OCI-LY1 (cell line): ENCODE measurements around the gene SPDYE11.
"Not testable (repeated sequence)": the region's sequence is repeated elsewhere in the genome, so short reads cannot be mapped to it uniquely, and the experiment has no call there.

Experiments
- EZH2 ChIP-seq: fragments of 200-600 bp; sonication (generic), shearing (Covaris generic); IDR thresholded peaks from 2 replicates; pipeline ENCODE4 v1.8.0; 2017; ENCODE audit warnings: borderline replicate concordance, mixed run types, mild to moderate bottlenecking, antibody characterized with exemption, low read length, moderate library complexity, mixed read lengths
- TF ChIP-seq, protein P1 (sequence below): fragments of 200-600 bp; sonication (generic), shearing (Covaris generic); IDR thresholded peaks from 2 replicates; pipeline ENCODE4 v1.5.1; 2017; ENCODE audit warnings: mild to moderate bottlenecking, antibody characterized with exemption, low read length, moderate library complexity, mixed read lengths

GRCh38 chr7:73005356-73005692, 52.4 kb downstream of the SPDYE11 start:
- TF ChIP-seq, protein P1, sequence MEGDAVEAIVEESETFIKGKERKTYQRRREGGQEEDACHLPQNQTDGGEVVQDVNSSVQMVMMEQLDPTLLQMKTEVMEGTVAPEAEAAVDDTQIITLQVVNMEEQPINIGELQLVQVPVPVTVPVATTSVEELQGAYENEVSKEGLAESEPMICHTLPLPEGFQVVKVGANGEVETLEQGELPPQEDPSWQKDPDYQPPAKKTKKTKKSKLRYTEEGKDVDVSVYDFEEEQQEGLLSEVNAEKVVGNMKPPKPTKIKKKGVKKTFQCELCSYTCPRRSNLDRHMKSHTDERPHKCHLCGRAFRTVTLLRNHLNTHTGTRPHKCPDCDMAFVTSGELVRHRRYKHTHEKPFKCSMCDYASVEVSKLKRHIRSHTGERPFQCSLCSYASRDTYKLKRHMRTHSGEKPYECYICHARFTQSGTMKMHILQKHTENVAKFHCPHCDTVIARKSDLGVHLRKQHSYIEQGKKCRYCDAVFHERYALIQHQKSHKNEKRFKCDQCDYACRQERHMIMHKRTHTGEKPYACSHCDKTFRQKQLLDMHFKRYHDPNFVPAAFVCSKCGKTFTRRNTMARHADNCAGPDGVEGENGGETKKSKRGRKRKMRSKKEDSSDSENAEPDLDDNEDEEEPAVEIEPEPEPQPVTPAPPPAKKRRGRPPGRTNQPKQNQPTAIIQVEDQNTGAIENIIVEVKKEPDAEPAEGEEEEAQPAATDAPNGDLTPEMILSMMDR: not testable (repeated sequence)
- not testable (repeated sequence) for TF ChIP-seq EZH2
